Activated CD8-positive, alpha-beta memory T cell treated with anti-CD3 and anti-CD28 coated beads, Interleukin-2, amount 50 U/mL, for 1 hour (primary cell): Measurements from ENCODE around the gene PCDH1.
A peak's percentile ranks its signal among the peaks of the same experiment; 100 is the strongest.
"Not testable (repeated sequence)": the region's sequence is repeated elsewhere in the genome, so short reads cannot be mapped to it uniquely, and the experiment has no call there.

Experiments used
- DNase-seq: peaks from one replicate; pipeline ENCODE4 v3.0.0-alpha.2; 2020; ENCODE audit errors: extremely low read depth

PCDH1 gene

DNA sequence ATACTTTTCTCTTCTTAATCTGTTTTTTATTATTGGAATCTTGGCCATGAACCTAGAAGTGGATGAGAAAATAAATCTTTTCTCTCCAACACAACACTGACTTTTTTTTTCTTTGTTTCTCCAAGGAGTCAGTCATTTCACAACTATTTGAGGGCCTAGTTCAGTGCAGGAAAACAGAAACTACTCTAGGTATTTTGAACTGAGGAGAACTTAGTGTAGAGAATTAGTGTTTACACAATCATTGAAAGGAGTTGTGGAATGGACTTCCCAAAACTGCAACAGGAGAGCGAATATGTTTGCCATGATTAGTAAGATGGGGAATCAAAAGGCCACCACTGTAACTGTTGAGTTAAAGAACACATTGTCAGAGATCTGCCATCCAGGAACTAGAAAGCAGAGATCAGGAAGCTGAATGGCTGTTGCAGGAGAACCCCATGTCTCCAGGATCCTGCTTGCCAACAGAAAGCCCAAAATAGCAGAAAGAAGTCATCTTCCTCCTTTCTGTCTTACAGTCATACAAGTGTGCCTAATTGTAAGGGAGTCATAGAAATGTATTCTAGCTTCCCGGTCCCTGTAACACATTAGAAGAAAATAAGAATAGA lies 20.3 kb upstream of the PCDH1 start:
- DNase-seq = no peak

DNA sequence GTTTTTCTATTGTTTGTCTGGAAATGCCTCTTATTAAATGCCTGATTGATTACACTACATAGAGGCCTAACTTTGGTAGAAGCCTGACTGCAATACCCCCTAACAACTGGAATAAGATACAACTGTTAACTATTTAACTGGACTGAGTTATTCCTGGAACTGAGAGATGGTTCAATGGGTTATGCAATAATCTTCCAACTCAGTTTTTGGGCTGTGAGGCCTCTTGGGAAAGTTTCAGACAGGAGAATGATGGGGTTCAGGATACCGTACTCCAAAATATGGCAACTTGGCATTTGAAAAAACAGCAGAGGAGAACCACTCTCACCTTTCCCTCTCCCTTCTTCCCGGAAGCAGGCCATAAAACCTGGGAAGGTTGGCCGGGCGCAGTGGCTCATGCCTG lies 19.2 kb upstream of the PCDH1 start:
- no peak for DNase-seq

DNA sequence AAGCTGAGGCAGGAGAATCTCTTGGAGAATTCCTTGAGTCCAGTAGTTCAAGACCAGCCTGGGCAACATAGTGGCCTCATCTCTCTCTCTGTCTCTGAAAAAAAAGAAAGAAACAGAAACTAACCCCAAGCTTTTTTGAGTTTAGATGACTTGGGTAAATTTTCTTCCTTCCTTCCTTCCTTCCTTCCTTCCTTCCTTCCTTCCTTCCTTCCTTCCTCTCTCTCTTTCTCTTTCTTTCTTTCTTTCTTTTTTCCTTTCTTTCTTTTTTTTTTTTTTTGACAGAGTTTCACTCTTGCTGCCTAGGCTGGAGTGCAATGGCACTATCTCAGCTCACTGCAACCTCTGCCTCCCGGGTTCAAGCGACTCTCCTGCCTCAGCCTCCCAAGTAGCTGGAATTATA lies 12.2 kb upstream of the PCDH1 start:
- DNase-seq = not testable (repeated sequence)

DNA sequence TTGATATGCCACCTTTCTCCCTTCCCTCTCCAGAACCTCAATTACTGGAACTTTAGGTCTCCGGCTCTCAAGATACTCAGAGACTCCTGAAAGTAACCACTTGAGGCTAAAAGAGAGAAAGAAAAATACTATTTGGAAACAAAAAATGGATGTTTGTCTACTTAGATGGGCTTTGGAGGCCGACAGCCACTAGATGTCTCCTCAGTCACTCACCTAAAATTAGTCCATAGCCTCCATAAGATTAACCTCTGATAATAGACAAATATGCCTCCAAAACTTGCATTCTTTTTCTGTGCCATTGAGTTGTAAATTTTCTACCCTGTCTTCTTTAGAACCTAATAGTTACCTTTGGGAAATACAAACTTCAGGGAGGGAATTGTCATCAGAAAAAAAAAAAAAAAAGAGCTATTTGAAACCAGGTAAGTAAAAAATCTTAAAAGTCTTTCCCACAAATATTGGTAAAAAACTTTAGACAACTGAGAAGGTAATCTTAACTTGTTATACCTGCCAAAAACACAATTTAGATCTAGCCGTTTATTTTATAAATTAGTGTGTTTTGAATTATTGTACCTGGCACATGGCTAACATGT lies 11.2 kb upstream of the PCDH1 start:
- no peak for DNase-seq

DNA sequence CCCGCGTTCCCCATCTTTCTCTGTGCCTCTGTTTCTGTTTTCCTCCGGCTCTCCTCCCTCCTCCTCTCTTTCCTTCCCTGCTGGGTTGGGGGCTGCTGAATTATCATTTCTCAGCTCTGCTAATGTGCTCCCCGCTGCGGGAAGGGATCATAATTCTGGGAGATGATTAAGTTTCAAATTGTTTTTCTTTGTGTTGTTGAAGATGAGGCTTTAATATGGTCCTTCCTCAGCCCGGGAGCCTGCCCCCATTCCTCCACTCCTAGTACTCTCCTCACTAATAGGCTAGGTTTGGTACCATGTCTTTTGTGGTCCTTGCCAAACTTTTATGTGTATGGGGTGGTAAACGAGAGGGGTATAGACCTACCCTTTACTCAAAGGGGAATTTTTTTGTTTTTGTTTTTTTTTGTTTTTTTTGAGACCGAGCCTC lies 5.7 kb upstream of the PCDH1 start:
- DNase-seq = no peak

DNA sequence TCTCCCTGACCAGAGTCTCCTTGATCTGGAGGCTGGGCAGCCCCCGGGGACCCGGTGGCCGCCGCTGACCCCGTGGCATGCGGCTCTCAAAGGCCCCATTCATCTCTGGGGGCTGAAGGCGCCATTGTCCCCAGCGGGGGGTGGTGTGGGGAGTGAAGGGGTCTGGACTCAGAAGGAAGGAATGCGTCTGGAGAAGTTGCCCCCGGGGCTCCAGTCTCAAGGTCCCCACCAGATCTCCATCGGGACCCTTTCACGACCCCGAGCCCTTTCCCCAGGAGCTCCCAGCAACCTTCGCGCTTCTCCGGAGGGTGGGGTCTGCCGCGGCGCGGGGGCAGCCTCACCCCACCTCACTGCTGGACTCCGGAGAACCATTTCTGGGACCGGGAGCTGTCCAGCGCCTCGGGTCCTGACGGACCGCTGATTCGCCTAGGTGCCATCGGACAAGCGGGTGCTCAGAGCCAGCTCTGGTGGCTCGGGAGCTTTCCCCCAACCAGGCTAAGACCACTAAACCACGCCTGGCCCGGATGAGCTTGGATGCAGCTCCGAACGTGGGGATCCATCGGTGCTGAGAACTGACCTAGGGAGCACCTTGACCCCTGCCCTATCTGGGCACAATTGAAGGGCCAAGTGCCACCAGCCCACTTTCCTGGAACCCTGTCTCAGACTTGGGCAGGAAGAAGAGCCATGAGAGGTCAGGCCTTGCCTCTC lies 5.1 kb upstream of the PCDH1 start:
- DNase-seq = no peak

DNA sequence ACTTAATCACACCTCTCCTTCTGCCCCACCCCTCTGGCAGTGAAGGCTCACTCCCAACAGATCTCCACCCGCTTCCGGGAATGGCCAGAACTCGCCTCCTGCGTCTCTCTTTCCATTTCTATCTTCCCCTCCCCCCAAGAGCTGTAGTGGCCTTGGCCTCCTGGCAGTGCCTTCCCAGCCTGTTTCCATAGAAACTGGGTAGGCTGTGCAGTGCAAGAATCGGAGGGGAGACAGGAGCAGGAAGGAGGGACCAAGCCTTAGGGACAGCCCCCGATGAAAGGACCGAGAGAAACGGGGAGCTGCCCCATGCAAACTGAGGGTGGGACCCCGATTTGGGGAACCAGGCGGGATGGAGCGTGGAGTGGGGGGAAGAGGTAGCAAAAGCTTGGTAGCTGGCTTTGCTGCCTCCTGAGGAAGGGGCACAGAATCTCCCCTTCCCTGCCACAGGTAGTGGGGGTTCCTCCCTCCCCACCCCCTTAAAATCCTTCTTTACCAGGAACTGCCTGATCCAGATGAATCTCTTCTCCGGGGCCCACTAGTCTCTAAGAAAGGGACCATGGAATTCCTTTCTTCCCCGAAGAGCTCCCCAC lies 4.5 kb upstream of the PCDH1 start:
- DNase-seq = no peak

DNA sequence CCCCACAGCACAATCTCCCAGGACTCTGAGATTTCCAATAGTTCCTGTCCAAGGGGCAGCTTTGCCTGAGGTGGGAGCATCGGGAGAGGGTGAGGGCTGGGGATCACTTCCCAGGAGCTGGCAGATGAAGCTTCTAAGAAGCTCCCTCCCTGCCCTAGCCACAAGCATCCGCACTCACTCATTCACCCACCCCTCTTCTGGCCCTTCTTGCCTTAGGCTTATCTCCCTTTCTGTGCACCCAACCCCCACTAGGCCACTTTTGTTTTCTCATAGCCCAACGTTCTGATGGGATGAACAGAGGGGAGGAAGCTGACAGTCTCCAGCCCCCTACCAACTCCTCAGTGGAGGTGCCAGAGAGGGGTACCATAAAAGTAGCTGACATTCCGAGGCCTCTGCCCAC lies 3.7 kb upstream of the PCDH1 start:
- no peak for DNase-seq

DNA sequence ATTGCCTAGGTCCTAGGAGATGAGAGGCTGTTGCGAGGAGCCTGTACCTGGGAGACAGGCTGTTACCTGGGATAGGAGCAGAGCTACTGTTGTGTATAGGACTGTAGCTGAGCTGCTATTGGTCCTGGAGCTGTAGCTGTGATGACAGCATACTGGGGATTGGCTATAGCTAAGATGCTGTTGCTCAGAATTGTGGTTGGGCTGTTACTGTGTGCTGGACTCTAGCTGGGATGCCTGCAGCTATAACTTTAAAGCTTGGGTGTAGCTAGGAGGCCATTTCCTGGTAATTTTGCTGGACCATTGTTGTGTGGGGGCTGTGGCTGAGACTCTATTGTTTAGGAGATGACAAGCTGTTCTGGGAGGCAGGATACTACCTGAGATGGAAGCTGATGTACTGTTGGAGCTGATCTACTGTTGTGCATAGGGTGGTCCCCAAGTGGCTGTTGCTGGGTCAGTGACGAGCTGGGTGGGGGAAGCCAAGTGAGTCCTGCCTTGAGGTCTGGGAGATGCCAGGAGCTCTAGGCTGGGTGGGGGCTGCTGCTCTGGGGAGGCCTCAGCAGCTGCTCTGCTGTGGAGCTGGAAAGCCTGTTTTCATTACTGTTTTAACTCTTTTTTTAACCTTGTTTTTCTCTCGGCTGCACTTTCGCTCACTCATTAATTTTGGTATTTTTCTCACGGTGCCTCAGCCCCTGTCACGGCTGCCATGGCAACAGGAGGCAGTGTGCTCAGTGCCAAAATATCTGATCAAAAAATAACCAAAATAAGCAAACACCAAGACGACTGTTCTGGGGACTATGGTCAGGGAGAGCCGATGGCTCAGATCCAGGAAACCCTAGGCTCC lies 3.0 kb upstream of the PCDH1 start:
- no peak for DNase-seq

DNA sequence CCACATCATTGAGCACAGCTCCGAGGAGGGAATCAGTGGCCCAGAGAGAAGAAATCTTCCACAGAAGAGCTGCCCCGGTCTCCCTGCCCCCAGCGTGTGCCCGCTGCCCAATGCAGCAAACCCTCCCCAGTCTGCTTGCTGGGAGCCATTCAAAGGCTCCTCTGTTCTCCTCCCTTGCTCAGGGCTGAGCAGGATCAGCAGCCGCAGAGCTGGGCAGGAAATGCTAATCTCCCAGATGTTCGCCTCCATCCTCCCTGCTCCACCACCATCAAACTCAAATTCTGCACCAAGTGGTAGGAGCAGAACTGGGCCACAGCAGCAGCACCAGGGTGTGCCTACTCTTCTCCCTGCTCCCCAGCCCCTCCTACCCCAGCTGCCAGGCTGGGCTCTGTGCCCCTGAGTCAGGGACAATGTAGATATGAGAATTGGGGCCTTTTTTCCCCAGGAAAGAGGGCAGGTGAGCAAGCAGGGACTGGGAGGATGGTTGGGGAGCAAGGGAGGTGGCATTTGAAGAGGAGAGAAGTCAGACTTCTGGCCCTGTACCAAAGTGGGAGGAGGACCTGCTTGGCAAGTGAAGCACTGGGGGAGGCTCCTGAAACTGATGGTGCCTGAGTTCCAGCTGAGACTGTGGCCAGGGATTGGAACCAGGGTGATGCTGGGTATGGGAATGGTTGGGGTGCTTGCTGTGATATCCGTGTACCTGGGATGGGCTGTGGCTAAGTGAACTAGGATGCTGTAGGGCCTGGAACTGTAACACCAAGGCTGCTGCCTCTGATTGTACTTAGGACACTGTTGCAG lies 1.9 kb upstream of the PCDH1 start:
- no peak for DNase-seq

DNA sequence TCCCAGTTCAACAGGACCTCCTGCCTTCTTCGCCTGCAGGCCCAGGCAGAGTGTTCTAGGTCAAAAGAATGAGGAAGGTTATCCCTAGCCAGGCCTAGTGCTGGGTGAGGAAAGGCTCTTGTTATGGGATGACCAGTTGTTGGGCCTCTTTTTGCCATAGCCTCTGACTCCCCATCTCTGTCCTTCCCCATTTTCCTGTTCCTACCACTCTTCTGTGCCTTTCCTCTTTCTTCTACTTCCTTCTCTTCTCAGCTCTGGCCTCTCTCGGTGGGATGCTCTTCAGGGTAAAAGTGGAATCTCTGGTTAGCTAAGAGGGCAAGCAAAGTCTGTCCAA lies 1.2 kb upstream of the PCDH1 start:
- DNase-seq = no peak

DNA sequence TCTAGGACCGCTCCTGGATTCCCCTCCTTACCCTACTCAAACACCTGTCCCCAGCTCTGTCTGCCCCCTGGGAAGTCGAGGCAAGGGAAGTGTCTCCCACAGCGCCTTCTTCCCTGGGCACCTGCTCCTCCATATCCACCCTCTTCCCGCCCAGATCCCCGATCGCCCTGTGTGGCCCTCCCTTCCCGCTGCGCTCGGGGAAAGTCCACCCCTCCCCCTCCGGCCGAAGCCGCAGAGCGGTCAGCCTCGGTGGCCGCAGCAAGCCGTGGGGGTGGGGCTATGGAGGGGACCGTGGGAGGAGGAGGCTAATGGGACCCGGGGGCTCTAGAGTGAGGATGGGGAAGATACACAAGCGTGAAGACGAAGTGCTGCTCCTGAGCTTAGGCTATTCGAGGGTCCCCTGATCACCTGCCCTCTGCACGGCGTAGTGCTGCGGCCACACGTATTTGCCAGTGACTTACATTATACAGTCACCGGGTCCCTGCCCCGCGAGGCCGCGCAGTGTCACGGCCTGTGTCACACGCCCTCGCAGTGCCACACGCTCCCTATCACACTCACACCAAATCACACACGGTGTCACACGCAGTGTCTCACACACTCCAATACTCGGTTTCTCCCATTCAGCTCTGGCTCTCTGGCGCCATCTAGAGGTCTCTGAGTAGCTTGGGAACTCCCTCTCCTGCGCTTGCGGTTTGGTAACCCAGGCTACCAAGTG lies 658 bp upstream of the PCDH1 start:
- peak; percentile 85 for DNase-seq

DNA sequence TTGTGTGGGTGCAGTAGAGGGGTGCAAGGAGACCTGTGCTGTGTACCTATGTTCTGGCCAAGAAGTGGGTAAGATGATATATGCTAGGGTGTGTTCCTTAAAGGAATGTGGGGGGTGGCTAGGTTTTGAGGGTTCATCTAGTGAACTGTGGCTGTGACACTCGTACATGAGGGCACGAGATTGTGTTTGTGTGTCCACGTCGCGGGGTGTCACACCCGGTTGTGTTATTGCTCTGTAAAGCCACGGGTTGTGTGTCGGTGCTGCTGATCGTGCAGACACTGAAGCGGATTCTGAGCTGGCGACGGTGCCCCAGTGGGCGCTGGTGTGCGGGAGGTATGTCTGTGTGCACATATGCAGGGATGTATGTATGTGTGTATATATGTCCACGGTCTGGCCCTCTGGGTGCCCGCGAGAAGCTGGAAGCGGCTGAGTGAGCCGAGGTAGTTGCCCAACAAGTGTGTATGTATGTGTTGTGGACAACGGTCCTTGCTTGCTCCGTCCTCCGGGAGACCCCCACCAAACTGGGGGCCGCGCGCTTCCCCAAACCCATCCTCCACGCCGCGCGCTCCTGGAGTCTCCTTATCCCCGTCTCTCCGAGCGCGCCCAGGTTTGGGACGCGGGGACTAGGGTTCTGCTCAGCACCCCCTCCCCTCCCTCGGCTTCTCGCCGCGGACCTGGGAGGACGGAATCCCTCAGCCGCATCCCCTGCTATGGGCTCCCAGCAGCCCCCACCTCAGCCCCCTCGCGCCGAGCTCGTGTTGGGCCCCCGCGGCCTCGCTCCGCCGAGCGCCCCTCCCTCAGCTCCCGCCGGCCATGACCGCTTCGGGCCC lies 639 bp downstream of the PCDH1 start:
- DNase-seq = no peak

DNA sequence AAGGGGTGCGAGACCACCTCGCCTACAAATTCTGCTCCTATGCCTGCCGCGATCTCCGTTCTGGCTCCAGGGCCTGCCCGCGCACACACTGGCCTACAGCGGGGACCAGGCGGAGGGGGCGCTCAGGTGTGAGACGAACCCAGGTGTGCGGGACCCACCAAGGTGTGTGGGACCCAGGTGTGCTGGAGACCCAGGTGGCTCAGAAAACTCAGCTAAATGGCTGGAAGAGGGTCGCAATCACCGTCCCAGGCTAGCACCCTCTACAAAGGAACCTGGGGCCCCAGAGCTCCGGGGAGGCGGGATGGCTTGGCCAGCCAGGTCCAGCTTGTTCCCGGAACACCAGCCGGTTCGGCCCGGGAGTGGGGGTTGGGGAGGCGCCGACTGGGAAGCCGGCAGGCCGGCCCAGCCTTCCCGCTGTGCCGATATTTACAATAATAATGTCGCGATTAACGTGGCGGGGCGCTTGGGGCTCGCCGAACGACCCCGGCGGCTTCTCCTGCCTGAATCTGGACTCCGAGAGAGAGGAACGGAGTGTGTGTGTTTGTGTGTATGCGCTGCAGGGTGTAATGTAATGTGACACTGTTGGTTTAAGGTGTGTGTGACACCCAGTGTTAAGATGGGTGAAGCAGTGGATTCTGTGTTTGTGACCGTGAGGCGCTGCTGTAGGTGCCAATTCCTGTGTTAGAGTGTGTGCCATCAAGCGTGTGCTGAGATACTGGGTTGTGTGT lies 1.4 kb downstream of the PCDH1 start:
- no peak for DNase-seq

DNA sequence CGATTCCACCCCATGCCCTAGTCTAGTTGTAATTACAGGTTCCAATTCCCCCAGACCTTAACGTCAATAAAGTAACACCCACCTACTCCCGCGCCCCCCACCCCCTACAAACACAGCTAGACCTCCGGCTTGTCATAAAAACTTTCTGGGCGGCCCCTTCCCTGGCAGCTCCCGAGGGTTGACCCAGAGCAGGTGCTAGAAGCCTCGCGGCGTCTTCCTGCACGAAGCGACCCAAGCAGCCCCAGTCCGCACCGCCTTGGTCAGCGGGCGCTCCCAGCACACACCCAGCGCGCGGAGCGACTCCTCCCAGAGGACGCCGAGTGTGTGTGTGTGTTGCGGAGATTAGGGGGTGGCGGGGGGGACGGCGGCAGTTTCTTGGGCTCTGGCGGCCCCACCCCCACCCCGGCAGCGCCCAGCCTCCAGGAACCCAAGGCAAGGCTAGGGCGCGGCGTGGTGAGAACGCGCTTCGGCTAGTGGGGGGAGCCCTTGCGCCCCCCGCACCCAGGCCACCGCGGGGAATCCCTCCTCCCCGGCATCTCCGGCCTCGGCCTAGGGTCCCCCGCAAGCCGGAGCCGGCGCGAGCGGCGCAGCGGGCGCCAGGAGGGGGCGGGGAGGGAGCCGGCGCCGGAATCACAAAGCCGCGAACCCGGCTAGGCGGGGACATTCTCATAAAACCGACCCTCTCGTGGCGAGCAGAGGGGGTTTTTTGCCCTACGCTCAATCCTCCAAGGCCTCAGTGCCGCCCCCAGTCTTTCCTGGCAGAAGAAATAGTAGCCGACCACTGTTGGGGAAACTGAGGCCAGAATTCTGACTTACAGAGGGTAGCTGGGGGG lies 2.2 kb downstream of the PCDH1 start:
- no peak for DNase-seq

DNA sequence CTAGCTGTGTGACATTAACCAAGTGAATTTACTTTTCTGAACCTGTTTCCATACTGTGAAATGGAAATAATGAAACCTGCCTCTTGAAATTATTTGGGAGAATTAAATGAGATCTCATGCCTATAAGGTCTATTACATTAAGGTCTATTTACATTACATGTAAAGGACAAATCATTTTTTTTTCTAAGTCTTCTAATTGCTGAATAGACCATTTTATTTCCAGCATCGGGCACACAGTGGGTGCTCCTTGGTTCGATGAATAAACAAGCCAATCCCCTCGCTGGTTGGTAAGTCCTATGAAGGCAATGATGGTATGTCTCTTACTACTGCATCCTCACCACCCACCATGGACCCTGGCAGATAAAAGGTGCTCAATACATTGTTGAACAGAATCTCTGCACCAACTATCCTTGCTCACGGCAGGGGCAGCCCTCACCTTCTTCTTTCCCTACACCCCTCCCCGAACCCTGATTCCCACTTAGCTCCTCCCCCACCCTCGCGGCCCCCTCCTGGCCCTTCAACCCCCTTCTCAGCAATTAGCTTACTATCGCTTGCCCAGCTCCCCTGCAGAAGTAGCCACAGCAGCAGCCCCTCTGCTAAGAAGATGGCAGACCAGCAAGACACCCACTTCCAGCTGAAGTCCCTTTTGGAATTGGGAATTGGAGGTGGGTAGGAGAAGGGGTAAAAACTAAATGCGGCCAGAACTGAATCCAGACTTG lies 3.0 kb downstream of the PCDH1 start:
- DNase-seq = no peak

DNA sequence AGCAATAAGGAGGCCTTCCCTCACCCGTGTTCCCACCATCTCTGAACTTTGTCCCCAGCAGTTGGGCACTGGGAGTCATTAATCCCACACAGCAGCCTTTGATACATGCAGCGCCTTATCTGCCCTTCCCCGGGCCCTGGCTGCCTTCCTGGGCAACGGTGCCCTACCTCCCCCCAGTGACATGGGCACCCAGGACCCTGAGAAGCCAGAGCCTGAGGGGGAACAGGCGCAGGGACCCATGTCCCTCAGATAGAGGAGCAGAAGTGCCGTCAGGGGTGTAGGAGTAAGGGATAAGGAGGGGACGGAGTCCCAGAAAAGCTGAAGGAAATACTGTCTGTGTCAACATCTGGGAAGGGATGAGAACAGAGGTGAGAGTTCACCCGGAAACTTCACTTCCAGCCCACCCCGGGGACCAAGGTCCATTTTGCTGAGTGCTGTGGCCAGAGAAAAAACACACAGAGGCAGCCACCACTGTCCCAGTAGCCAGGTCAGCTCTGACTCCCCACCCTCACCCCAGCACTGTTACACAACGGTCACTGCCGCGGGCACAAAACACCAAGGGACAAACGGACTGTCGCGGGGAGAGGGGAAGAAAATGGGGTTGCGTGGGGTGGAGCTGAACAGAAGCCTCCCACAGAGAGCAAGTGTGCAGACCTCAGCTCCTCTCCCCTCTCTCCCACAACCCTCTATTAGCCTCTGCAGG lies 3.8 kb downstream of the PCDH1 start:
- no peak for DNase-seq
